ENCODE measurements around the gene TH. TPM values are rescaled to one million over a fixed set of nuclear protein-coding genes. Genes with fewer than 3 reads are reported as not detected.

Gene TH
- total RNA-seq, 1 experiment from 2014 or later: not detected

DNA sequence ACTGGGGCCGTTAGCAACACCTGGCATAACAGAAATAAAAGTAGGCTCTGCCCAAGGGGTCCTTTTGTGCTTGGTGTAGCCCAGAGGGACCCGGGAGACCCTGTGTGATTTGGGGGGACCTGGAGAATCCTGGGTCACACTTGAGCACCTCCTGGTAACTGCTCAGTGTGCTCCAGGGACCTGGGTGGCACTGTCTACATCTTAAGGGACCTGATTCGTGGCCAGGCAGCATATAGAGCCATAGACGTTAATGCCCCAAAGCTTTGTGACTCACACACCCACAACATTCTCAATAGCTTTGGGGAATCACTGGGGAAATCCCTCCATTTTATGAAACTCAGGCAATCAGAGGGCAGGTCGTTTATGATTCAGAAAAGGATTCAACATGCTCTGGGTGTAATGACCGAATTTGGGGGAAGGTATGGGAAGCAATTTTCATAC, 28.8 kb downstream of the TH start:
- peak; percentile 61 for DNase-seq (ENCODE audit: low read depth)

DNA sequence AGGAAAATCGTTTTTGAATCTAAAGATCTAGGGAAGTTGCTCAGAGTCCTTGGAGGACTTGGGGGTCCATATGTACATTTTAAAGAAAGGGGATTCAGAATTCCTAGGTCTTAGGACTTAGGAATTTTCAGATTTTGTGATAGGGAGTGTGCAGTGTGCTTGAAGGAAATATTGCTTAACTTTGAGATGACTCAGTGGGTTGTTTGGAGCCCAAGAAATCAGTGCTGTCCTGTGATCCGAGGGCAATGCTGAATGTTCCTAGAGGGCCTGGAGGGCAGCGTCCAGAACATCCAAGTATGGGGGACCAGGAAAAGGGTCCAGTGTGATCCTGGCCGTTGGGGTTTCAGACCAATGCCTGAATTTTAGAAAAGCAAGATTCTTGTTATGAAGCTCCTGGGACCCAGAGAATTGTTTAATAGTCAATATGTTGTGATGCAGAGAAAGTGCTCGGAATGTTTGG, 29.3 kb downstream of the TH start:
- DNase-seq (ENCODE audit: low read depth): peak; percentile 58

DNA sequence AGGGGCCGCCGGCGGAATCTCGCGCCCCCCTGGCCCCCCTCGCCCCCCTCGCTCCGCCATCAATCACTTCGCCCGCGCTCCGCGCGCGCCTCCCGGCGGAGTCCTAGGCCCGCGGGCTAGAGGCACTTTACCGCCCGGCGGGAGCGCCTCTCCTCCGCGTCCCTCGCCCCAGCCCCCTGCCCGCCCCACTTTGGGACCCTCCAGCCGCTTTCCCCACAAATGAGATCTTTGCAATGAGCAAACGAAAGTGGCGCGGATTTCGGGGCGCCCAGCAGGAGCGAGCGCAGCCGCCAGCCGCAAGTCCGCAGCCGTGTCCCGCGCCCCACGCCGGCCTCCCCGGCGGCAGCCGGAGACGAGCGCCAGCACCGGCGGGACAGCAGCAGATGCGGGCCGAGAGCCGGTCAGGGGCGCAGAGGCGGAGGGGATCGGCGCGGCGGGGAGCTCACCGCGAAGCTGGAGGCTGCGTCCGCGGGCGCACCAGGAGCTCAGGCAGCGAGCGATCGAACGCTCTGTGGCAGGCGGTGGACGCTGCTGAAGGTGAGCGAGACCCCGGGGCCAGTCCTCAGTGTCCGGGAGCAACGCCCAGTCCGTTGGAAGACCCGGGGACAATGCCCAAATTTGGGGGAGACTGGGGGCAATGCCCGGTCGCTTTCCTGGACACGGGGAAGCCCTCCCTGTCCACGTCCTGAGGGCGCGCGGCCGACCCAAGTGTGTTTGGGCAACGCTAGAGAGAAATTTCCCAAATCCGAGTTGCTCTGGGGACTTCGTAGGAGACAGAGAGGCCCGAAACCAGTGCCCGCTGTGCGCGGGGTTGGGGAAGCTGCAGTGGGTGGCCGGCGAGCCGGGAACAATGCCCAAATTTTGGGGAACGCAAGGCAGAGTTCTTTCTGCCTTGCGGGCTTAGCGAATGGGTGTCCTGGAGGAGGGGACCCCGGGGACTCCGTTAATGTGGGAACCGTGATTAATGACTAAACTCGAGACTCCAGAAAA, 30.9 kb downstream of the TH start:
- no peak for DNase-seq (ENCODE audit: low read depth)

DNA sequence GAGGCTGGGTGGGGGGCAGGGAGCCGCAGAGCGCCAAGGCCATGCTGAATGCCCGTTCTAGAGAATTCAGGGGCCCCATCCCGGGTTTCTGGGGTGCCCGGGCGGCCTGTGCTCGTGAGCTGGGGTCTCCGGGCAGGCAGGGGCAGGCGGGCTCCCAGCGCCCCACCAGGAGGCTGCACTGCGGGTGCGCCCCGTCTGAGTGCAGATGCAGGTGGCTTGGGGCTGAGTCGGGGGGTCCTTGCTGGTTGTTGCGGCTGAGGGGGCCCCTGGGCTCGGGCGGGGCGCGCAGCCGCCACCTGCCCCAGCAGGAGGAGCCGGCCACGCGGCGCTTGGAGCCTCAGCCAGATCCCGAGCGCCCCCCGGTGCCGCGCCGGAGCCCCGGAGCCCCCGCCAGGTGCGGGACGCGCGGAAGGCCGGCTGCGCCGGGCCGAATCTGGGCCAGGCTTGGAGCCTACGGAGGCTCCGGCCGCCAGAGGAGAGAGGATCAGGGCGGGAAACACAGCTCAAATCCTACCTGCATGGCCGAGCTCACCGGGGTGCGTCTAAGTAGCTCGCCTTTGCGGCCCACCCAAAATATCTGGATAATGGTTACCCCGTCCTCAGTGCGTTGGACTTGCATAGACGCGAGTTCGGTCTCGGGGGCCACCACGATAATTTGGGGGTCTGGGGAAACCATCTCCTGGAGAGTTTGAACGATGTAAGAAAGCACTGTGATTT, 31.8 kb downstream of the TH start:
- no peak for DNase-seq (ENCODE audit: low read depth)

DNA sequence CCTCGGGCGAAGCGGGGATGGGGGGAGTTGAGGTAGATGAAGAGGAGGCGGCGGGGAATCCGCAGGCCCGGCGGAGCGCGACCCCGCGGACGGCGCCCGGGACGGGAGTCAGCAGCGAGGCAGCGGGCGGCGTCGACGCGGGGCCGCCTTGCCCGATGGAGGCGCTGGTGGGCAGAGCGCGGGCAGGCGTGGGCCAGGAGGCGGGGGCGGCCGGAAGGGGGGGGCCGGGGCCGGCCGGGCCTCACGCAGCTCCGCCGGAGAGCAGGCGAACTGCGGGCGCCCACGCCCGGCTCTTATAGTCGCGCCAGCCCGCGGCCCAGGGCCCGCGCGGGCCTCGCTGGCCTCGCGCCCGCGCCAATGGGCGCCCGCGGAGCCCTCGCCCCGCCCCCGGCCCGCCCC, 32.5 kb downstream of the TH start, which contains the start of gene IGF2:
IGF2 (minus strand) TSS at position 267 of the 399 bp plus-strand sequence. CDS start 3,866 bp downstream, outside the sequence.
- peak; percentile 44 for DNase-seq (ENCODE audit: low read depth)

DNA sequence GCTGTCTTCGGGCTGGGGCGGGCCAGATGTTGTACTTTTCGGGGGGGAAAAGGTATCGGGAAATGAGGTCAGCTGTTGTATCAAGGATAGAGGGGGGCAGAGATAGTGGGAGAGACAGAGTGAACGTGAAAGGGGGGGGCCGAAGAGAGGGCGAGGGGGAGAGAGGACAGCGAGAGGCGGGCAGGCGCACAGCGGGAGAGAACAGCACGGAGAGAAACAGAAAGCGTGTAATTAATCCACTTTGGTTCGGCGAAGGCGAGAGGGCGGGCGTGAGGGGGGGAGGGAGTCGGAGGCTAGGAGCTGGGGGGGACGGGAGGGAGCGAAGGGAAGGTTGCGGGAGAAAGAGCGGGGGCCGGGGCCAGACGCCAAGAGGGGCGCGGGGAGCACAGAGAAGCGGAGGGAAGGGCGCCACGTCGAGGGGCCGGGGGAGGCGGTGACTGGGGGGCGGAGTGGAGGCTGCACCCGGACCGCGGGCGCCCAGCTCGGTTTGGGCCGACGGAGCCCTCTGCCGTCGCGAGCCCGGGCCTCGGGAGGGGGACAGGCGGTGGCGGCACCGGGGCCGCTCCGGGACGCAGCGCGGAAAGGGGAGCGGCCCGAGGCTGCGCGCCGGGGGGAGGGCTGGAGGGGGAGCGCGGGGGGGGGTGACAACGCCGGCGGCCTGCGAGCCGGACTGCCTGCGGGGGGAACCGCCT, 33.0 kb downstream of the TH start:
- peak; percentile 52 for DNase-seq (ENCODE audit: low read depth)

DNA sequence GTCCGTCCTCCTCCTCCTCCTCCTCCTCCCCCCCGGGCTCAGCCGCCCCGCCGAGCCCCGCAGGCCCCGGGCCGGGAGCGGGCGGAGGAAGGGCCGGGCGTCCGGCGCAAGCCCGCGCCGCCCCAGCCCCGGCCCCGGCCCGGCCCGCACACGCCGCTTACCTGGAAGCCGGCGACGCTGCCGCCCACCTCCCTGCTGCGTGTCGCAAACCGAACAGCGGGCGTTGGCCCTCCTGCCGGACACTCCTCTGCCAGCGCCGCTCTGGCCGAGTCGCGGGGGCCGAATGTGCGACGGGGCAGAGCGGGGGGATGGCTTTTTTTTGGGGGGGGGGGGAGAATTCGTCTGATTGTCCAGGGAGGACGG, 33.6 kb downstream of the TH start:
- no peak for DNase-seq (ENCODE audit: low read depth)

DNA sequence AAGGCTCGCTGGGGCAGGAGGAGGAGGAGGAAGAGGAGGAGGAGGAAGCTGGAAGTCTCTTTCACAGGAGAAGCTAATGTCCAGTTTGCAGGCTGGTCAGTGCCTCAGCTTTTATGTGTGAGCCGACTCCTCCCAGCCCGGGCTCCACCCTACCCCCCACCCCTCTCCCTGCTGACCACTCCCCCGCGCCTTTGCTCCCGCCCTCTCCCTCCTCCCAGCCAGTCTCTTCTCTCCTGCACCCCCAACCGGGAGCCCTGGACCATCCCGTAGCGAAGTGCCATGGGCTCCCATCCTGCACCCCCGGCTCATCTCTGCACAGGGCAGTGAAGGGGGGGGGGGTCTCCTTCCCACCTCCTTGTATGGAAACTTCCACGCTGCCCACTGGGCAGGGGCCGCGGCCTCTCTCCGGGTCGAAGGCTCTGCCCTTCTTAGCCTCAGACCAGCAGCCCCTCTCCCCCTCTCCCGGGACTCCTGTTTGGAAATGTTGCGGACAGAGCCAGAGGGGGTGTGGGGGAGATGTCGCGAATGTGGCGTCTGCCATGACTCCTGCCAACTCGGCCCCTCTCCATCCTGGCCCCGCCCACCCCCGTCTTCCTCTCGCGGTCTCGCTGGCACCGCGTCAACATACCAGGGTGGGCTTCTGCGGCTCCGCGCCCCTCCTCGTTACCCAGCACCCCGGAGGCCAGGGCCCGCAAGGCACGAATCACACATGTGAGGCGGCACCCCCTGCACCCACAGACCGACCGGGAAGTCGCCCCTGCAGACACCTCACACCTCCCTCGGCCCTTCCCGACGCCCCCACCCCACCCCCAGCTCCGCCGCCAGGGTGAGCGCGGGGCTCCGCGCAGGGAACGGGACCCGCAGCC, 34.2 kb downstream of the TH start:
- peak; percentile 87 for DNase-seq (ENCODE audit: low read depth)

DNA sequence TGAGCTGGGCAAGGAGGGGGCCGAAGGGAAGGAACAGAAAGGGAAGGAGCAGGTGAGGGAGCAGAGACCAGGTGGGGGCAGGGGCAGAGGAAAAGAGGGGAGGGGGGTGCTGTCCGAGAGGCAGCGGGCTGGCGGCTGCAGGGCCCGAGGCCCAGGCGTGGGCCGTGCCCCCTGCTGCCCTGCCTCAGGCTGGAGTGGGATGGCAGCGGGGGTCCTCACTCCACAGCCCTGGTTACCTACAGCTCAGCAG, 34.7 kb downstream of the TH start:
- no peak for DNase-seq (ENCODE audit: low read depth)

DNA sequence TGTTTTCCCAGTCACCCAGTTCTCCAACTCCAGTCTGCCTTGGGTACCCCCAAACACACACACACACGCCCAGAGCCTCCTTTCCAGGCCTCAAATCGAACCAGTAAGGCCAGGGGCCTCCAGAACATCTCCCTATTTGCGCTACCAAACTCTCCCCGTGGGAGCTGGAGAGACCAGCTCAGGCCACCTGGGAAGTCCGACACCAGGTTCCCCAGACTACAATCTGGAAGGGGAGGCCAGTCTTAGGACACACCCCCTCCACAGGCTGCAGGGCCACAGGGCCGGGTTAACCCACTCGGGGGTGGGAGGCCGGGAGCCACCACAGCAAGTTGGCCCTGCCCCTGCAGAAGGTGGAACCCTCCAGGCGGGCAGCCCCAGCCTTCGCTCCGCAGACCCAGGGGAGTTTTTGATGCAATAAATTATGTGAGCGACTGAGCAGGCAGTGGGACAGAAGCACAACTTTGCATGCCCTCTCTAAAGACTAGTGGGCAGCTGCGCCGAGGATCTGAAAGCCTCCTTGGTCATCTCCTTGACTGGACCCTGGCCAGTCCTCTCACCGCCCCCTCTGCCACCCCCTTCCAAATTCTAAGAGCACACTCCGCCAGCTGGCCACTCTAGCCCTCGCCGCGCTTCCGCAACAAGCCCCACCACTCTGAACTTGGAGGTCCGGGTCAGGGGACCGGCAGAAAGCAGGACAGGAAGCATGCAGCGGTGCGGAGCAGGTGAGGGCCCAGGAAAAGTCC, 35.2 kb downstream of the TH start:
- DNase-seq (ENCODE audit: low read depth): no peak

DNA sequence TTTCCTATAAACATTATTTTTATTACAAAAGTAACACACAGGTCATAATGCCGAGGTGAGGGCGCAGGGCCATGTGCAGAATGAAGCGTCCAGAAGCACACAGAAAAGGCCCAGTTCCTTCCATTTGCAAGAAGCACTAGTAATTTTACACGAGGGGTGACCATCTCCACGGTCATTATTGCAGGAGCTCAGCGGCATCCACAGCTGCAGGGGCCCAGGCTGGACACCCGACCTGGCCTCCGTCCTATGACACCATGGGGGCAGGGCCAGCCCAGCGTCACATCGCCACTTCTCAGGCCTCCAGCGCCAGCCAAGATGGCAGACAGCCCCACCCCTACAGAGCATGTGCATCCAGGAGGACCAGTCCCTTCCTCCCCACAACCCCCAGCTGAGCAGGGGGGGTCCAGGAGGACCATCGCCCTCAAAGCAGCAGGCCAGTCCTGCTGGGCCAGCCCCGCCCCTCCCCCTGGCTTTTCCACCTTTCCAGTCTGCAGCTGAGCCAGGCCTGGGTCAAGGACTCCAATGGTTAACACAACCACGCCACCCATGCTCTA, 35.9 kb downstream of the TH start:
- no peak for DNase-seq (ENCODE audit: low read depth)

DNA sequence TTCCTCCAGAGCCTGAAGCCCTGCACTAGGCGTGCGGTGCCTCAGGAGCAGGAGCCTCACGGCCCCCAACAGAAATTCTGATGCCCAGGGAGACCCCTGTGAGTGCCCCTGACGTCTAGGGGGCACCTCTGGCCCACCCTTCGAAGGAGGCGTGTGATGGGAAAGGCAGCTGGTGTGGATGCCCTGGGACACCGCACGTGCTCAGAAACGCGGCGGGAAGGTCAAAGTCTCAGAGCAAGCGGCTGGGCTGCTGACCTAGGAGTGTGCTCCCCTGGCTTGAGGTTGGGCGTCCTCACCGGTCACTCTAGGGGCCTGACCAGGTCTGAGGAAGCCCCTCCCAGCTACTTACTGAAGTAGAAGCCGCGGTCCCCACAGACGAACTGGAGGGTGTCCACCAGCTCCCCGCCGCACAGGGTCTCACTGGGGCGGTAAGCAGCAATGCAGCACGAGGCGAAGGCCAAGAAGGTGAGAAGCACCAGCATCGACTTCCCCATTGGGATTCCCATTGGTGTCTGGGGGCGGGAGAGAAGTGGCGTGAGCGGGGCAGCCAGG, 36.5 kb downstream of the TH start:
- DNase-seq (ENCODE audit: low read depth): no peak

DNA sequence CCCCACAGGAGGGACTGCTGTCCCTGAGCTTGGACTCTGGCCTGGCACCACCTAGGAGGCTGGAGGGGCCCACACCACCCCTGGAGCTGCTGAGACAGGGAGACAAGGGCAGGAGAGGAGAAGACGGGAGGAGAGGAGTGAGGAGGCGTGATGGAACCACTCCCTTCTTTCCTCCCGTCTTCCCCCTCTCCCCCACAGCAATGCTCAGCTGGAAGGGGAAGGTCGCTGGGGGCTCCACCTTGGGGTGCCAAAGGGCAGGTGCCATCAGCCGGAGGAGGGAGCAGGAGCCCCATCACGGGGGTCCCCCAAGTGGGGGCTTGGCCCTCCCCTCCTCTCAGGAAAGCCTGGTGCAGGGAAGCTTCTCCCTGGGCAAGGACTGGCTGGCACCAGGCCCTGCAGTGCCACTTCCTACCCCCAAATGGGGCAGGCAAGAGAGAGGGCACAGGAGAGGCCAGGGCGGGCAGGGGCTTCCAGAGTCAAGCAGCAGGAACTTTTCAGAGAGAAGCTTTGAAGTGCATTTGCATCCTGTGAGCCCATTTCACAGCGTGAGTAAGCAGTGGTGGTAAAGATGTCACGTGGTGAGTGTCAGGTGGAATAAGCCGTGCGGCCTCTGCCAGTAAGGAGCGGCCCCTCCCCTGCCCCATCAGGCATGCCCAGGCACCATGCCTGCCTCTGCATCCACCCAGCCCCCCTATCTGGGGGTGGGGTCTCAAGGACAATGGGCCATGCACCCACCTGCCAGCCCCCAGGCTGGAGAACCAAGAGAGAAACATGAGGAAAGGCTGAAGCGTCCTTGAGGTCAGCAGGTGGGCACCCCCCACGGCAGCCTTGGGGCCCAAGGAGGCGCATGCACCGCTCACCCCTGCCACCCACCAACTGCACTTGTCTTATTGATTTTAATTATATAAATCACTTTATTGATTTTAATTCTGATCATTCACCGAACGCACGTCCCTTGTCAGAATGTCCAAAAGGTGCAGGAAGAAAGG, 37.3 kb downstream of the TH start:
- DNase-seq (ENCODE audit: low read depth): no peak

DNA sequence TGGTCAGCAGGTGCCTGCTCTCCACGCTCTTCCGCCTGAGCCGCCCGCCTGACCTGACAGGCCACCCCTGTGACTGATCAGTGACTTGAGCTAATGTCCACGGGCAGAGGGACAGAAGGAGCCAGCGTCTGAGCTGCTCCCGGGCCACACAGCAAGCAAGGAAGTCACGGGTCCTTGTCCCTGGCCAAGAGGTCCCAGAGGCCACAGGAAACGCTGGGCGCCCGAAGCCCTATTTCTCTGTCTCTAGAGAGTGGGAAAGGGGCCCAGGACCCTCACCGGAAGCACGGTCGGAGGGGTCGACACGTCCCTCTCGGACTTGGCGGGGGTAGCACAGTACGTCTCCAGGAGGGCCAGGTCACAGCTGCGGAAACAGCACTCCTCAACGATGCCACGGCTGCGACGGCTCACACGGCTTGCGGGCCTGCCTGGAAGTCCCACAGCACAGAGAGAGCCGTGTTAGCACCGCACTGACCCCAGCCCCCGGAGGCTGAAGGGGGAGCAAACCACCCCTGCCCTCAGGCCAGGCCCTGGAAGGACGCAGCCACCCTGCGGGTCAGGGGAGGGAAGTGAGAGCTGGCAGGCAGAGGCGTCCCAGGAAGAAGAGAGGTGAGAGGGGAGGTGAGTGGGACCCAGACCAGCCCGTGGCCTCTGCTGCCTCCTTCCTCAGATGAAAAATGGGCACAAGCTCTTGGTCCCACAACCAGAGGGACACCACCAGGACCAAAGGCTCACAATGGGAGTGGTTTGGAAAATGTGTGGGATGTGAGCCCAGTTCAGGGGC, 38.2 kb downstream of the TH start:
- no peak for DNase-seq (ENCODE audit: low read depth)

DNA sequence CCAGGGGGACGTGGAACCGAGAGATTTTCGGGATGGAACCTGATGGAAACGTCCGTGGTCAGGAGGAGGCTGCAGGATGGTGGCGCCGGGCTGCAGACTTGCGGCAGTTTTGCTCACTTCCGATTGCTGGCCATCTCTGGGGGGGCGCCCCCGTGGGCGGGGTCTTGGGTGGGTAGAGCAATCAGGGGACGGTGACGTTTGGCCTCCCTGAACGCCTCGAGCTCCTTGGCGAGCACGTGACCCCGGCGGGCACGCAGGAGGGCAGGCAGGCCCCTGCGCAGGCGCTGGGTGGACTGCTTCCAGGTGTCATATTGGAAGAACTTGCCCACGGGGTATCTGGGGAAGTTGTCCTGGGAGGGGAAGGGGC, 38.8 kb downstream of the TH start:
- no peak for DNase-seq (ENCODE audit: low read depth)

DNA sequence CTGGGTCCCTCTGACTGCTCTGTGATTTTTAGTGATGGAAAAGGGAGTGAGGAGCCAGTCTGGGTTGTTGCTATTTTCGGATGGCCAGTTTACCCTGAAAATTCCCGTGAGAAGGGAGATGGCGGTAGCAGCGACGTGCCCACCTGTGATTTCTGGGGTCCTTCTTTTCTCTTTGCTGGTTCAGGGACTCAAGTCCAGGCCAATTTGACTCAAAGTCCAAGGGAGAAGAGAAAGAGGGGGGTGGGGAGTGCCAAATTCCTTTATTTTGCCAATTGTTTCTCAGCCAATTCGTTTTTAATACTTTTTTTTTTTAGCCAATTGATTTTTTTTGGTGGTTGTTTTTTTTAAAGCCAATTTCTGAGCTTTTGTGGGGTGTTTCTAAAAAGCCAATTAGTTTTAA, 39.4 kb downstream of the TH start:
- DNase-seq (ENCODE audit: low read depth): no peak

DNA sequence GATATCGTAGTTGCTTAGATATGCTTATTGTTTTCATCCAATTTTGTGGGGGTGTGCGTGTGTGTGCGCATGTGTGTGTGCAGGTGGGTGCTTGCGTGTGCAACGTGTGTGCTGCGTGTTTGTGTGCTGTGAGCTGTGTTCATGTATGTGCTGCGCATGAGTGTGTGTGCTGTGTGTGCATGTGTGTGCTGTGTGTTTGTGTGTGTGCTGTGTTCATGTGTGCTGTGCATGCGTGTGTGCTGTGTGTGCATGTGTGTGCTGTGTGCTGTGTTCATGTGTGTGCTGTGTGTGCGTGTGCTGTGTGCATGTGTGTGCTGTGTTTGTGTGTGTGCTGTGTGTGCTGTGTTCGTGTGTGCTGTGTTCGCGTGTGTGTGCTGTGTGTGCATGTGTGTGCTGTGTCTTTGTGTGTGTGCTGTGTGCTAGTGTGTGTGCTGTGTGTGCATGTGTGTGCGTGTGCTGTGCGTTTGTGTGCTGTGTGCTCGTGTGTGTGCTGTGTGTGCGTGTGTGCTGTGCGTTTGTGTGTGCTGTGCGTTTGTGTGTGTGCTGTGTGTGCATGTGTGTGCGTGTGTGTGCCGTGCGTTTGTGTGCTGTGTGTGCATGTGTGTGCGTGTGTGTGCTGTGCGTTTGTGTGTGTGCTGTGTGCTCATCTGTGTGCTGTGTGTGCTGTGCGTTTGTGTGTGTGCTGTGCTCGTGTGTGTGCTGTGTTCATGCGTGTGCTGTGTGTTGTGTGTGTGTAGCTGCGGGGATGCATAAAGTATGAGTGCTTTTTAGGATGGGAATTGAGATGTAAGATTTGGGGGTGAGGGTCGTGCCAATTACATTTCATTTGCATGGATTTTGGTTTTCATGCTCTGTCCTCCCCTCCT, 40.0 kb downstream of the TH start:
- no peak for DNase-seq (ENCODE audit: low read depth)
